Tongue (tissue), 2 donors: ENCODE results near the gene TMEM184B. TPM values are rescaled to one million over a fixed set of nuclear protein-coding genes. Genes with fewer than 3 reads are reported as not detected.

Source experiments
- DNase-seq: peaks from one replicate; pipeline ENCODE4 v3.0.0-alpha.2; 2015
- total RNA-seq: library from RNA; depleted of rRNA; stranded (reverse); fragments of >200 nt; gene quantifications from one replicate; pipeline ENCODE4 v1.2.3, GENCODE V29; 2014

The TMEM184B gene
- total RNA-seq, 1 donor from 2014 or later, result 34.3 TPM

DNA sequence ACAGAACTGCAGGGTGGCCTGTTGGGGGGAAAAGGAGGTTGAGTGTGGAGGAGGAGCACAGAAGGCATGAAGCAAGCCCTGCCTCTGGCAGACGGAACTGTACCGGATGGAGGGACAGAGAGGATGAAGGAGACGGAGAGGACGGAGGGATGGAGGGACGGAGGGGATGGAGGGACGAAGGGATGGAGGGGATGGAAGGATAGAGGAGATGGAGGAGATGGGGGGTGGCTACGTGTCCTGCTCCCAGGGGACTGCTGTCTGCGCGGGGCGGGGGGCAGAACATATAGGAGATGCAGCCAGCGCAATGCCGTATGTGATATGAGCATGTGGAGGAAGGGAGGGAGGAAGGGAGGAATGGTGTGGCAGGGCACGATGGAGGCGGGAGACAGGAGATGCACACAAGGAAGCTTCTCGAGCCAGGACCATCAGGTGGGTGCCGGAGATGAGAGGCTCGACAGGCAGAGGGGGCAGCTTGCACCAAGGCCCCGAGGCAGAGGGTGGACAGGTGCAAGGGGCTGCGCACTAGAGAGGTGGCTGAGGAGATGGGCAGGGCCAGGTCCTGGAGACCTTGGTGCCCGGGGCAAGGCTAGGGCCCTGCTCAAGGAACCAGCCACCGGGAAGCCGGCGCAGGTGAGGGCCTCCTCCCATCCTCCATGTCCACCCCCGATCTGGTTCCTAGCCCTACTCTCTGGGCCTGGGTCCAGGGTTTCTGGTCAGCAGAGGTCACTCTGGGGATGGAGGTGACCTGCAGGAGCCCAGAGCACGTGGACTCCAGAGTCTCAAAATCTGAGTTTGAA lies 45.8 kb downstream of the TMEM184B start:
- DNase-seq, result no peak

DNA sequence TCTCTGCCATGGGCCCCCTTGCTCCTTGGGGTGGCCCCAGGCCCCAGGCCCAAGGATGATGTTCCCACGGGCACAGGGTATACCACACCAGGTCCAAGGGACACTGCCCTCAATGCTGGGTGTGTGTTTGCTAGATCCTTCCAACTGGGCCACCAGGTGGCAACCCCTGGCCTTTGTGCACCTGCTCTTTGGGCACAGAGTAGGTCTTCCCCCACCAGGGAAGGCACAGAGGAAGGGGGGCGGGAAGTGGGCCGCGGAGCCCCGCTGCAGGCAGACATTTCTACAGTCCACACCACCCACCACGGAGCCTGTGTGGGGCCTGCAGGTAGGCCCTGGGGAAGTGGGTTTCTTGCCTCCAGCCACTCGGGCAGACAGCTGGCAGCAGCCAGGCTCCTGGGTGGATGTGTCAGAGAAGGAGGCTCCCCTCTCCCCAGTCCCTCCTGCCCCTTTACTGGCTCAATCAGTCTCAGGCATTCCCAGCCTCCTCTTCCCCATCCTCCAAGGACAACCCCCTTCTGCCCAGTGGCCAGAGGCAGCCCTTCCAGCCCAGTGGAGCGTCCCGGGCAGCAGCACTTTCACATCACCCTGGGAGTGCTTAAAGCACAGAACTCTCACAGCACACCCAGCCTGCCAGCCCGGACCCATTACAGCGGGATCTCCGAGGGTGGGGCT lies 49.4 kb downstream of the TMEM184B start:
- DNase-seq, result no peak

DNA sequence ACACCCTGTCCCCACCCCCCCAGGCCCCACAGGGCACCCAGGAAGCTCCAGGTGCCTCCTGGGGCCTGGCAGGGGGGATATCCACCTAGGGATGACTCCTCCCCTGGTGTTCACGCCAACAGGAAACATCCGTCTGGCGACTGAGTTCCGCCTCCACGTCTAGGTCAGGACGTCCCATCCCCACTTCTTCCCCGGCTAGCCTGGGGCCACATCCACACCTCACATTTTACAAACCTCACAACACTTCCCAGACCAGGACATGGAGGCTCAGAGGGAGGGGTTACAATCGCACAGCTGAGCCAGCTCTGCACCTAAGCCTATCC lies 50.1 kb downstream of the TMEM184B start:
- no peak for DNase-seq

DNA sequence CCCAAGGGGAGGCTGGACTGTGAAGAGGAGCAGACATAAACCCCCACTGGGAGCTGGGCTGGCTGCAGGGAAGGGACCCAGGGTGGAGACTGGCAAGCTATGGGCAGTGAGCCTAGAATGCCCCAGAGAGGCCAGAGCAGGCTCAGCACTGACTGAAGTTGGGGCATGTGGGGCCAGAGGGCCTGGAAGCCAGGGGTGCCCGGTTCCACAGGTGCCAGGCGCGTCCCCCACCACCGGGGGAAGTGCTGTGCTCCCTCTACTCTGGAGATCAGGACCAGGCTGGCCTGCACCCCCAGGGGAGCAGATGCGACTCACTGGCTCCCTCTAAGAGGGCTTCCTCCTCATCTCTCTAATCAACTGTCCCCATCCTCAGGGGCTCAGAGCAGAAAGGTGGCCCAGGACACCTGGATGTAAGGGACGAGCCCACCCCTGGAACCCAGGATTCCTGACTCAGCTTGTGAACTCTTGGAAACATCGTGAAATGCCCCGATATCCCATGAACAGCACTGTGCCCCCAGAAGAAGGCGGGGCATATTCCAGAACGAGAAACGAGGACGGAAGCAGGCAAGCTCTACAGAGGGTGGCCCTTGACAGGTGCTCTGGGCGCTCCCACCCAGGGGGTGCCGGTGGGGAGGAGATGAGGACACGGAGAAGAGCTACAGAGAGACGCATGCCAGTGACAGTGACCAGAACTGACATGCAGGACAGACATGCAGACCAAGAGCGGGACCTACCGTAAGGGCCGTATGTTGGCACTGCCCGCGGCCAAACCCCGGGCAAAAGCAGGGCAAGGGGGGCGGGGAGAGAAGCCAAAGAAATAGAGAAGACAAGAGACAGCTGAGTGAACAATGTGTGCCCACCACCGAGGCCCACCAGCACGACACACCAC lies 50.7 kb downstream of the TMEM184B start:
- DNase-seq, result no peak

DNA sequence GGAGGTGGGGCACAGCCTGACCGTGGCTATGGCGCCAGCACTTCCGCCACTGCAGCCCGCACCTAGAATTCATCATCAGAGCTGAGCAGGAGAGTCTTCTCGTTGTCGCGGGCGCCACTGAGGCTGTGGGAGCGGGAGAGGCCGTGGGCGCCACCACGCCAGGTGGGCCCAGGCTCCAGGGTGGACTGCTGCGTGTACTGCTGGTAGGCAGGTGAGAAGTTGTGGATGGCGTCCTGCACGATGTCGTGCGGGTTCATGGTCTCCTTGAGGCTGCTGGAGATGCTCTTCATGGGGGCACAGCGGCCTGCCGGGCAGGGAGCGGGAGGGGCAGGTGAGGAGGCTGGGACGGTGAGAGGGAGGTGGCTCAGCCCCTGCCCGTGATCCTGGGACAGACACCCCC lies 51.4 kb downstream of the TMEM184B start:
- DNase-seq, result no peak

DNA sequence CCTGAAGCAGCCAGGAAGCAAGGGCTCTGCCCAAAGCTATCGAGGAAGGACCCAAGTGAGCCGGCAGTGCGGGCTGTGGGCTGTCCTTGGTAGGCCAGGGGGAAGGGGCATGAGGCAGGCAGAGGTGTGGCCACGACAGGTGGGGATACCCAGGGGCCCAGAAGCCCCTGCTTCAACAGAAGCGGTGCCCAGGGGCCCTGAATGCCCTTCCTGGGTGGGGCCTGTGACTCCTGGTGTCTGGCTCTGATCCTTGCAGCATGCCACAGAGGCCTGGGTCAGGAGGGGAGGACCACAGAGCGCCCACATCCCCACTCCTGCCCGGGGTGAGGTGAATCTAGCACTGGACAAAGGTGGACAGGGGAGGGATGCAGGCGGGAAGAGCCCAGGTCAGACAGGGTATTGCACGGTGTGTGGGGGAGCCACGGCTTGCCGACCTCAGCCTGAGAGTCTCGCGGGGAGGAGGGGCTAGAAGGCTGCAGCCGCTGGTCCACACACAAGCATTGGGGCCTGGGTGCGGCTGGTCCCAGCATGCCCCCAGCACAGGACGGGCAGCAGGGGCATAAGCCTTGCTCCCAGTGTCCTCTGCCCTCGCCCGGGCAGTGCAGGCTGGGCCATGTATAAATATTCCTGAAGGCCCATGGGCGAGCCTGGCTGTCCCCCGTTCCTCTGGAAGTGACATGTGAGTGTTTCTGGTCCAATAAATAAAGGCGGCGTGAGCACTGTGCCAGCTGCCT lies 52.0 kb downstream of the TMEM184B start:
- no peak for DNase-seq

DNA sequence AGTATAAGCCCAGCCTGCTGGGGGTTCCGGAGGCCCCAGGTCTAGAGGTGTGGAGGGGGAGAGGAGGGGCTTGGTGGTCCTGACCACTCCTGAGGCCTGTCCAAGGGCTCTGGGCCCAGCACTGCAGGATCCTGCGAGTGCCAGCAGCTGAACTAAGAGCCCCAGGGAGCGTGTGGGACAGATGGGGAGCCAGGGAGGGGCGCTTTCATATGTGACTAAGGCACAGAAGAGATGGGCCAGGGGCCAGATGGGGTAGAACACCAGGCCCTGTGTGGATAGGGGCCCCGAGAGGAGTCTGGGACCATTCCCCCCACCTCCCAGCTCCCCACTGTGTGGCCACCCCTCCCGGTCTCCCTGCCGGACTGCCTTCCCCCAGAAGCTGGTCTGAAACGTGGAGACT lies 52.6 kb downstream of the TMEM184B start:
- peak; percentile 49 for DNase-seq

DNA sequence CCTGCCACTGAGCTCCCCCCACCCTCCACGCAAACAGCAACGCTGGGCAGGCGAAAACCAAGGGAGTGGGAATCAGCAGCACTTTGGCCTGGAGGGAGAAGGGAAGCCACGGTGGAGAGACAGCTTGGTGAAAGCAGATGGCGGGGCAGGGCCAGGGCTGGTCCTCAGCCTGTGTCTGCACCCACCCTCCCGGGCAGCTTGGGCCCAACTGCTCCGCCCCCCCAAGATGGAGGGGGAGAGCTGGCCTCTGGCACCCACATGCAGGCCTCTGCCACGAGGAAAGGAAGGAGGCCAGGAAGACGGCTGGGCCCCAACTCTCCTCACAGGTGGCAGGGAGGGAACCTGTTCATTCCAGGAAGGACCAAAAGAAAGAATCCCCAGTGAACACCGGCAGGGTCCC lies 53.2 kb downstream of the TMEM184B start:
- no peak for DNase-seq

DNA sequence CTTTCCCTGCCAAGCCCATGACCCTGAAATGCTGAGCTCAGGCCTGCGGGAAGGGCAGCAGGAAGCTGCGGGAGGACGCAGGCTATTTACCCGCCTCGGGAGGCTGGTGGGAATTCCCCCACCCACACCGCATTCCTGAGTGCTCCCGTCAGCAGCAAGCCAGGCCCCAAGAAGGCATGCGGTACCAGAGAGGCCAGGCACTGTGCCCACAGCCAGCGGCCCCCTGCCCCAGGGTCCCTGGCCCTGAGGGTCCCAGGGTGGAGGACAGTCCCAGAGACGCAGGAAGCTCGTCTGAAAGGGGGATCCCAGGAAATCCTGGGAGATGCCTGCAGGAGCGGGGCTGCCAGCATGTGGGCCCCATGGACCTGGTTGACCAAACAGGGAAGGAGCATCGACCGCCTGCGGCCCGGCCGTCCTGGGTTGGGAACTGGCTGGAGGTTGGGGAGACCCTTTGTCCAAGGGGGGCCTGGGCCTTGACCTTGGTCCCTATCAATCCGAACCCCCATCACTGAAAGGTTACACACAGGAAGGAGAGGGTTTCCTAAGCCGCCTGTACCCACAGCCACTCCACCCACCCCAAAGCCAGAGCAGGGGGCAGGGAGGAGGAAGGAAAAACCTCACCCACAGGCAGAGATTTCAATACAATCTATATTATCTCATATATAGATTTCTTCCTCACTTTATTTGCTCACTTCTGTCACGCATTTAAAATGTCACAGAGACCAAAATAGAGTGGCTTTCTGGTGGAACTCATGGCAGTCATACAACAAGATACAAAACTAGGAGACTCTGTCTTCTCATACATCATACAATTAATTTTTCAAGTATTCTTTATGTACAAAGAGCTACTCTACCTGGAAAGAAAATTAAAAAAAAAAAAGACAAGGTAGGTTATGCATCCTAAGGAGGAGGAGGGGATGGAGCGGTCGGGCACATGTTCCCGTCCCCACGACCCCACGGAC lies 53.9 kb downstream of the TMEM184B start:
- peak; percentile 81 for DNase-seq

DNA sequence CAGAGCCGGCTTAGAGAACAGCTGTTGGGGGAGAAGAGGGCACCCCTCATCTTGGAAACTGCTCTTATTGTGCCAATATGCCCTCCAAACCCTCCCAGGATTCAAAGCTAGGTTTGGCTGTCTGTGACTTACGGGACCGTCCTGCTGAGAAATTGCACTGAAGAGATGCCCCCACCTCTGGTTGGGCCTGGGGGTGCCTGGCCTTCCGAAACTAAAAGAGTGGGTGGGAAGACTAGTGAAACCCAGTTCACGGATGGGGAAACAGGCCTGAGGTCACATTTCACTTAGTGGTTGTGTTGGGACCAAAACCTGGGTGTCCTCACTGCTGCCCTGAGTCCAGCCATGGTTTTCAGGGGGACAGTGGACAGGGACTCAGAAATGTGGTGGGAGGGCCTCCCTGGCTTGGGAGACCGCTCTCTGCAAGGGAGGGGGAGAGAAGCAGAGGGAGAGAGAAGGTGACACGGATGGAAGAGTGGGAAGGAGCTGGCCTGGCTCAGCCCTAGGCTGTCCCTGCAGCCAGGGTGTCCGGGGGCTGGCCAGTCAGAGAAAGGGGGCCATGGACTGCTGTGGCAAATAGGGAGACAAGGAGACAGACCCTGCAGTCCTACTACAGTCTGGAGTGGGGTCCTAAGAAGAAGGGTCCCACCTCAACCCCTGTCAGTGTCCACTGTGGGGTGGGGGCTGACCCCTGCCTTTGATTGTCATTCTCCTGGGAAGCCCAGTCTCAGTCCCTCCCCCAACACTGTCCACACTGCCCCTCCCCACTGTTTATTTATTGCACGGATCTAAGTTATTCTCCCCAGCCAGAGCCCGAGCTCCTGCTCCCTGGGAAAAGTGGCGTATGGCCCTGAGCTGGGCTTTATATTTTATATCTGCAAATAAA lies 57.4 kb downstream of the TMEM184B start:
- DNase-seq, result no peak

DNA sequence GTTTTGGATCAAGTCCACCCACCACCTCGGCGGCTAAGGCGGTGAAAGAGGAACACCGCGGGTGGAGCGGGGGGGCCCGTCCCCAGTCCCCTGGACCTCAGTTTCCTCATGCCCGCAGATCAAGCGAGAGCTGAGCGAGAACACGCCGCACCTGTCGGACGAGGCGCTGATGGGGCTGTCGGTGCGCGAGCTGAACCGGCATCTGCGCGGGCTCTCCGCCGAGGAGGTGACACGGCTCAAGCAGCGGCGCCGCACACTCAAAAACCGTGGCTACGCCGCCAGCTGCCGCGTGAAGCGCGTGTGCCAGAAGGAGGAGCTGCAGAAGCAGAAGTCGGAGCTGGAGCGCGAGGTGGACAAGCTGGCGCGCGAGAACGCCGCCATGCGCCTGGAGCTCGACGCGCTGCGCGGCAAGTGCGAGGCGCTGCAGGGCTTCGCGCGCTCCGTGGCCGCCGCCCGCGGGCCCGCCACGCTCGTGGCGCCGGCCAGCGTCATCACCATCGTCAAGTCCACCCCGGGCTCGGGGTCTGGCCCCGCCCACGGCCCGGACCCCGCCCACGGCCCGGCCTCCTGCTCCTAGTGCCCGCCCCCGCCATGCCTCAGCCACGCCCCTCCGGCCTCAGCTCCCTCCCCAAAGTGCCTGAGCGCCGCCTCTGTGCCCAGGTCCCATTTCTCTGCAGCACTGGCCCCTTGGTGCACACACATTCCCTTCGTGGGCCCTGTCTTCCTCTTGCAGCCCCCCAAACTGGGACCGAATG lies 58.3 kb downstream of the TMEM184B start:
- peak; percentile 86 for DNase-seq

DNA sequence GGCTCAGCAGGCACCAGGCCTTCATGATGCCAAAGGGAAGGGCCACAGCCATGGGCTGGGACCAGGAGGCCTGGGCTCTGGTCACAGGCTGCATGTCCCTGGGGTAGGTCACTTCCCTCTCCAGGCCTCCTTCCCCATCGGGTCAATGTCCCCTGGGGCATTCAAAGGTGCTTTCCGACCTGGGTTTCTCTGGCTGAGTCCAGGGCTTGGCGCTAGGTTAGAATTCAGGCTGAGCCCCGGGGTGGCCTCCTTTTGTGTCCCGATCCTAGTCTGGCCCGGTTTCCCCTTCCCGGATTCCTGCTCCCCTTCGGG lies 58.9 kb downstream of the TMEM184B start:
- no peak for DNase-seq

DNA sequence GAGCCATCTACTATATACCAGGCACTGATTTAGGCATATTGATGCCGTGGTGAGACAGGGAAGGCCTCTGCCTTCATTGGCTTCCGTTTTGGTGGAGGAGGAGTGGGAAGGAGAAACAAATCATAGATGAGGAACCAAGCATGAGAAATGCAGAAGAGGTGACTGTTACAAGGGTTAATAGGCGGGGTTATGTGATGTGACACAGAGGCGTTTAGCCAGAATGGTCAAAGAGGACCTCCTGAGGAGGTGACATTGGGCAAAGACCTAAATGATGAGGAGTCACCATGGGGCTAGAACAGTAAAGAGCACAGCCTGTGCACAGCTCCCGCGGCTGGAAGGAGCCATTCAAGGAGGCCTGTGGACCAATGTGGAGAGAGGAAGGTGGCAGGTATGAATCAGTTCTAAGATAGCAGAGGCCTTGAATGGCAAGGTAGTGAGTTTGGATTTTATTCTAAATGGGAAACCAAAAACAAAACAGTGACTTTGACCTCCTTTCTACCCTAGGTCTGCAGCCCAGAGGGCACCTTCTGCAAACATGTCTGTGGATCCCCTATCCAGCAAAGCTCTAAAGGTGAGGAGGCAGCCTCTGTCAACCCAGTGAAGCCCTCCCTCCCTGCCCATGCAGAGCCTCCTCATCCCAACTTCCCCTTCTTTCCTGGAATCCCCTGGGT lies 59.4 kb downstream of the TMEM184B start:
- no peak for DNase-seq

DNA sequence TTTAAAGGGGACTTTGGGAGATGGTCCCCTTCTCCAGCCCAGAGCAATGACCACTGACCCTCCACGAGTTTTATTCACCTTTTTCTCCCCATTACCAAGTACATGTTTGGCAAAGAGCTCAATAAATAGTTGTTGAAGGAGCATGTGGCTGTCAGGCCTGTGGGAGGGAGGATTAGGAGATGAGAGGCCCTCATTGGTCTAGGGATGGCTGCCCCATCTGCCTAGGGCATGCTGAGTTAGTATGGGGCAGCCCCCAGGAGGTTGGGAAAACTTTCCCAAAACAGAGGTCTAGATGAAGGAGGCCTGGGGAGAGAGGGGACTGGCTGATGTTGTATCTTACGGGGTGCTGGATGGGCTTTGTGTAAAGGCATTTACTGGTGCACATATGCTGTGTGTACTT lies 60.4 kb downstream of the TMEM184B start:
- DNase-seq, result no peak

DNA sequence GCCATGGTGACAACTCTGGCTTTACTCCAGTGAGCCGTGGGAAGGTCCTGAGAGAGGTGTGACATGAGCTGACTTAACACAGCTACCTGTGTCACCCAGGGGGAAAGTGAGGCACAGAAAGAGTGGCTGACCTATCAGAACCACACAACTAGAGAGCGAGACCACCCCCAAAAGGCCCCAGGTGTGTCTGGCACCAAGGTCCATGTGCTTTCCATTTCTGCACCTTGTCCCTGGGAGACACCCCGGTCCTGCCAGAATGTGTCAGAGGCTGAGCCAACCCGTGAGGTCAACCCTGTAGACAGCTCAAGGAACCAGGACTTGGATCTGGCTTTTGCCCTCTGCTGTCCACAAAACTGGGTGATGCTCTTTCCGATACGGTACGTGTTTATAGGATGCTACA lies 61.3 kb downstream of the TMEM184B start:
- DNase-seq, result no peak

DNA sequence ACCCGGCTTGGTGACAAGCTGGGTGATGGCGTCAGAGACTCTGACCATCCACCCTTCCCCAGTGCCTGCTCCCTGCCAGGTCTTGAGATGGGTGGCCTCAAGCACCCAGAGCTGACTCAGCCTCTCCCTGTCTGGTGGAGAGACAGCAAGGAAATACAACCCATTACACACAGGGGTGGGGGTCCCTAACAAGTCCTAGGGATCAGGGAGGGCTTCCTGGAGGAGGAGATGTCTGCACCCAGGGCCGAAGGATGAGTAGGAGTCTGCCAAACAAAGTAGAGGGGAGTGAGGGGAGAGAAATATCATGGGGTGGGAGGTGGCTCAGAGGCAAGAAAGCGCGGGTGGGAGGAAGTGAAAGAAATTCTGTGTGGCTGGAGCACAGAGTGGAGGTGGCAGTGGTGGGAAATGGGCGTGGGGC lies 64.2 kb downstream of the TMEM184B start:
- no peak for DNase-seq

DNA sequence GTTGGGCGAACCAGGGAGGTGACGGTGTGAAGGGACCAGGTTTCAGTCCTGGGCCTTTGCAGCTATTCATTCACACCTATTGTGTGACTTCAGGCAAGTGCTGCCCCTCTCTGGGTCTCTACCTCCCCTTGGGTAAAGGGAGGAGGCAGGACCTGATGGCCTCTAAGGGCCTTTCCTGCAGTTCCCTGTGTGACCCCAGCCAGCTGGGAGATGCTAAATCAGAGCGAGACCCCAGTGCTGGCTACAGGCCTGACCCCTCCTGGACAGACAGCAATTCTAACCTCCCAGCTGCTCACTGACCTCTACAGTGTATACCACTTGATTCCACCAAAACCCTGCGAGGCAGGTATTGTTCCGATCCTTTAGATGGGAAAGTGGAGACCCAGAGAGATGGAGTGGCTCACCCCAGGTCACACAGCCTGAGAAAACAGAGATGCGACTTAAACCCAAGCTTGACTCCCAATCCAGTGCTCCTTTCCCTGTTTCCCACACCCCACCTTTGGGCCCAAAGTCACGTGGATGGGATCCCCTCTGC lies 64.8 kb downstream of the TMEM184B start:
- DNase-seq, result no peak

DNA sequence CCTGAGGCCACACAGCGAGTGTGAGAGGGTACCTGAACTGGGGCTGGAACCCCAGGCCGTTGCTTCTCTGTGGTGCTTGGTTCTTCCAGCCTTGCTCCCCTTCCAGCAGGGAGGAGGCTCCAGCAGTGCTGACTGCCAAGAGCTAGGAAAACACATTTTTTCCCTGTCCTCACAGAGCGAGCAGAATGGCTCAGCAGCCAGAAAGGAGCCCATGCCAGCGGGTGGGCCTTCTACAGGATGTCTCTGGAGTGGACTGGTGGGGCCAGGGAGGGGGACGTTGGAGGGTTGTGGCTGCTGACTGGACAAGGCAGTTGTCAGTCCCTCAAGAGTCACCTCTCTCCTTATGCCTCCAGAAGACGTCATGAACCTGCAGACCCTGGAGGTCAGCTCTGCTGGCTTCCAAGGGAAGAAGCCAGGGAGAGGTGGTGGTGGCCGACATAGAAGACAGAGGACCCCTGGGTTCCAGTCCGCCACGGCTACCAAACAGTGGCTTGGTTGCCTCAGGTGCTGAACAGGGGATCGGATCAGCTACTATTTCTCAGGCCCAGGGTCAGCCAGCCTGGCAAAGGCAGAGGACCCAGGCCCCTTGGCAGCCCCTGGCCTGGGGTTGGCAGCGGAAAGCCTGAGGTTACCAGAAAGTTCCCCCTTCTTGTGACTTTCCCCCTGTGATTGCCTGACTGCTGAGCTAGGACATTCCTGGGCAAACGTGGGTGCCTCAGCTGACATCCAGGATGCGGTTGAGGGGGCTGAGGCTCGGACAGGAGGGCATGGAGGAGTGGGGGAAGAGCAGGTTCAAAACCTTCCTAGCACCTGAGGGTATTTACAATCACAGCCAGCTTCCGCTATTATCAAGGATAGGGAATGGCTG lies 67.3 kb downstream of the TMEM184B start:
- peak; percentile 94 for DNase-seq
